NCI-H69 (cell line): ENCODE measurements around the gene ZNF563.
A peak's percentile ranks its signal among the peaks of the same experiment; 100 is the strongest.

Source experiments
- DNase-seq: peaks from one replicate; lab custom pipeline; 2025; lab: John Stamatoyannopoulos, UW

The ZNF563 gene

DNA sequence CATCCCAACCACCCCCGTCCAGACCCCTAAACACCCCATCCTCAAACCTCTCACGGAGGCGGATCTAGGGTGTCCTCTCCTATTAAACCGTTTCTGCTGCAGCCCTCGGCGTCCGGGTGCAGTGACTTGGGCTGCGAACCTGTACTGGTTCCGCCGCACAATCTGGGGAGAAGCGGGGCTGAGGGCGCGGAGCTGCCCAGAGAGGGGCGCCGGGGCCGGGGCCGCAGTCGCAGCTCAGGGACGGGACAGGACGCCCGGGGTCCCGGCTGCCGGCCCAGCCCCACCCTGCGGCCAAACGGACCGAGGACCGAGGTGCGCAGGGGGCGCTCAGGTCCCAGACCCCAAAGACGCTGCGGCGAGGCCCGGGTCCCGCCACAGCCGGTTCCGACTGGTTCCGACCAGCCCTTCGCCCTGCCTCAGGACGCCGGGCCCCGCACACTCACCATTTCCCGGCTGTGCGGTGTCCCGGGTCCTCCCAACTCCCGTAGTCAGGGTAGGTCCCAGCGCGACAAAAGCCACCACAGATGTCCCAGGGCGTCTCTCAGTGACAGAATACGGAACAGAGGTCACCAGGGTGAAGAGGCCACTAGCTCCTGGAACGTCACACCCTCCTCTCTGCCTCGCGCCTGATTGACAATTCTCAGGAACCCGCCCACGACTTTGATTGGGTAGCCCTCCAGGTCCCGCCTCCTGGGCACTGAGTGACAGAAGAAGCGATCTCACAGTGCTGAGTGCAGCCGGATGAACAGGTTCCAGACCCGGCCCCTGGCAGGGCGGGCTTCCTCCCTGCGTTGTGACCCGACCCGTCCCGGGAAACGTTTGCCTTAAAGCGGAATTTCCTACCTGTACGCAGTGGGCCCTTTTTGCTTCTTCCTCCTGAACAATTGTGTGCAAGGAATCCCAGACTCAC is 38.9 kb downstream of the ZNF563 start, which contains the start of gene ZNF44:
ZNF44 (minus strand) TSS at position 635 of the 910 bp plus-strand sequence; CDS start at position 446, 189 bp downstream.
- DNase-seq = peak; percentile 94

DNA sequence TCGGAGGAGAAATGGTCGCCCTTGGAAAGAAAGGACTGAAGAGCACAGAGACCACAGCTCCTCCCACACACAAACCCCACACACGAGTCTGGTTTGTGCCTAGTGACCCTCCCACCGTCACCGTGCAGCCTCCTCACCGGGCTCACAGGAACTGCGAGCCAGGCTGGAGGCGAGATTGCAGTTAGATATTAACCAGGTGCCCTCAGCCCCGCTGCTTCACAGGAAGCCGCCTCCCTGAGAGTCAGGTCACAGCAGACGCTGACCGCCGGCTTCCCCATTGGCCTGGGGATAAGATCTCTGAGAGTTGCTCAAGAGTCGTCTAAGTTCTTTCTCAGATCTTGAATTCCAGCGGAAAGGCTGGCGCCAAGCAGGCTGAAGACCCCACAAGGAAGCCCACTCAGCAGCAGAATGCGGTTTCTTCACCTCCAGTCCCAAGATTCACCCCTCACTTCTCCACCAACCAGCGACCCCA is 39.6 kb downstream of the ZNF563 start:
- peak; percentile 62 for DNase-seq

DNA sequence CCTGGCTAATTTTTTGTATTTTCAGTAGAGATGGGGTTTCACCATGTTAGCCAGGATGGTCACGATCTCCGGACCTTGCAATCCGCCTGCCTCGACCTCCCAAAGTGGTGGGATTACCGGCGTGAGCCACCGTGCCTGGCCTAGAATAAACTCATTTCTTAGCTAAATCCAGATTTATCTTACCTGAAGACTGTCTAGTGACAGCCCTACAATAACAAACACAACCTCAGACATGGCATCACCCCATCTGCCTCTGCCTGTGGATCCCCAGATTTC is 43.7 kb downstream of the ZNF563 start:
- no peak for DNase-seq

DNA sequence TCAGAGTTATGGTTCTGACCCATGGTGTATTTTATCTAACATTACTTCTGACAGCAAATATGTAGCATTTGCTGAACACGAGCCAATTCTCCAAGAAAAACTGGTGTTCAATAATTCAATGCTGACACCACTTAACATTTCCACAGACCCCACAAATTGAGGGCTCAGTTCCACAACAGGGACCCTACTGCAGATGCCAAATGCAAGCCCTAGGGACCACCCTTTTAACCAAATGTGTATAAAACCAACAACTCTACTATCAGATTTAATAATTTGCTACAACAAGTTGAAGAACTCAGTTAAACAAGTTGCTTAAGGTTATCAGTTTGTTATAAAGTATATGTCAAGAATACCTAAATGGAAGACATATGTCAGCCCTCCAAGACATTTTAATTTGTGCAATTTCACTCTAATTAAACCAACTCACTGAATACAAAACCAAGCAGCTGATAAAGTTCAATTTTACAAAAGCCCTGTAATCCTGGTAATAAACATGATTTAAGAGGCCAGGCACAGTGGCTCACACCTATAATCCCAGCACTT is 45.4 kb downstream of the ZNF563 start:
- no peak for DNase-seq

DNA sequence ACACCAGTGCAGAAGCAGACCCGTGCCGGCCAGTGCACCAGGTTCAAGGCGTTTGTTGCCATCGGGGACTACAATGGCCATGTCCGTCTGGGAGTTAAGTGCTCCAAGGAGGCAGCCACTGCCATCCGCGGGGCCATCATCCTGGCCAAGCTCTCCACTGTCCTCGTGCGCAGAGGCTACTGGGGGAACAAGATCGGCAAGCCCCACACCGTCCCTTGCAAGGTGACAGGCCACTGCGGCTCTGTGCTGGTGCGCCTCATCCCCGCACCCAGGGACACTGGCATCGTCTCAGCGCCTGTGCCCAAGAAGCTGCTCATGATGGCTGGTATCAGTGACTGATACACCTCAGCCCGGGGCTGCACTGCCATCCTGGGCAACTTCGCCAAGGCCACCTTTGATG is 48.8 kb downstream of the ZNF563 start:
- no peak for DNase-seq

DNA sequence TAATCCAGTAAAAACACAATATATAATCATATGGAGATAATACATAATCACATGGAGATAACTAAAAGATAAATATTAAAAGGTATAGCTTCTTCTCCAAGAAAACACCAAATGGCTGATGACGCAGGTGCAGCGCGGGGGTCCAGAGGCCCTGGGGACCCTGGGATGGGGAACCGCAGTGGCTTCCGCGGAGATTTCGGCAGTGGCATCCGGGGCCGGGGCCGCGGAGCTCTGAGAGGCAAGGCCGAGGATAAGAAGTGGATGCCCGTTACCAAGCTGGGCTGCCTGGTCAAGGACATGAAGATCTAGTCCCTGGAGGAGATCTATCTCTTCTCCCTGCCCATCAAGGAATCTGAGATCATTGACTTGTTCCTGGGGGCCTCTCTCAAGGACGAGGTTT is 49.2 kb downstream of the ZNF563 start:
- no peak for DNase-seq

DNA sequence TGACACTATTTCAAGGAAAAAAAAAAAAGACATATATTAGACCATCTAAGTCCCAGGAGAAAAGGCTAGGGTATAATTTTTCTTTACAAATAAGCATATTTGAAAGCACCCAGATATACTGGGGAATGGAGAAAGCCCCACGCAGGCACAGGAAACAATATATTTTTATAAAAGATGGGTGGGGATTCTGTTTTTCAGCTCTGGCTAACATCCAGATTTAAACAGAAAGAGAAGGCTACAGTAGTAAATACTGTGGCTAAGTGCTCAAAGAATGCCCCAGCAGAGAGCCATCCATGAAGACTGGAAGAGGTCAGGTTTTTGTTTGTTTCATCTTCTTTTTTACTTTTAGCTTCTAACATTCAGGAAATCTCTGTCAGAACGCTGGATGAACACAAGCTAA is 54.7 kb downstream of the ZNF563 start:
- DNase-seq = no peak

DNA sequence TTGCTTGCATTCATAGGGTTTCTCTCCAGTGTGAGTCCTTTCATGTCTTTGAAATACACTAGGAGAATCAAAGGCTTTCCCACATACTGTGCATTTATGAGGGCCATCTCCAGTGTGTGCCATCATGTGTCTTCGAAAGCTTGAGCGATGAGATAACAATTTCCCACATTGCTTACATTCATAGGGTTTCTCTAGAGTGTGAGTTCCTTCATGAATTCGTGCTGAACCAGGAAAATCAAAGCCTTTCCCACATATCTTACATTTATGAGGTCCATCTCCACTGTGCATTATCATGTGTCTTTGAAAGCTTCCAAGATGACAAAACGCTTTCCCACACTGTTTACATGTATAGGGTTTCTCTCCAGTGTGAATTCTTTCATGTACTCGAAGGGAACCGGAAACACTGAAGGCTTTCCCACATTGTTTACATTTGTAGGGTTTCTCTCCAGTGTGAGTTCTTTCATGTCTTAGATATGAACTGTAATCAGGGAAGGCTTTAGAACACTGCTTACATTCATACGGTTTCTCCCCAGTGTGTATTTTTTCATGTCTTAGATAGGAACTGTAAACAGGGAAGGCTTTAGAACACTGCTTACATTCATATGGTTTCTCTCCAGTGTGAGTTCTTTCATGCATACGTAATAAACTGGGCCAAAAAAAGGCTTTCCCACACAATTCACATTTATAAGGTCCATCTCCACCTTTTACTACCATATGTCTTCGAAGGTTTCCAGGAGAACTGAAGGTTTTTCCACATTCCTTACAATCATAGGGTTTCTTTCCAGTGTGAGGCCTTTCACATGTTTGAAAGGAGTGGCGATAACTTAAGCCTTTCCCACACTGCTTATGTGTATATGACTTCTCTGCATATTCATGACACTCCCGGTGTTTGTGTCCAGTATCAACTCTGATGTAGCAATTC is 60.2 kb downstream of the ZNF563 start:
- no peak for DNase-seq

DNA sequence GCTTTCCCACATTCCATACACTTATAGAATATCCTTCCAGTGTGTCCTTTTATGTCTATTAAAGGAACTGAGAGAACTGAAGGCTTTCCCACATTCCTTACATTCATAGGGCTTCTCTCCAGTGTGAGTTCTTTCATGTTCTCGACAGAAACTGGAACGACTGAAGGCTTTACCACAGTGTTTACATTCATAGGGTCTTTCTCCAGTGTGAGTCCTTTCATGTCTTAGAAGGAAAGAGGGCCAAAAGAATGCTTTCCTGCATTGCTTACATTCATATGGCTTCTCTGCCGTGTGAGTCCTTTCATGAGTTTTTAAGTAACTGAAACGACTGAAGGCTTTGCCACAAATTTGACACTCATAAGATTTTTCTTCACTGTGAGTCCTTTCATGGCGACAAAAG is 61.0 kb downstream of the ZNF563 start:
- no peak for DNase-seq

DNA sequence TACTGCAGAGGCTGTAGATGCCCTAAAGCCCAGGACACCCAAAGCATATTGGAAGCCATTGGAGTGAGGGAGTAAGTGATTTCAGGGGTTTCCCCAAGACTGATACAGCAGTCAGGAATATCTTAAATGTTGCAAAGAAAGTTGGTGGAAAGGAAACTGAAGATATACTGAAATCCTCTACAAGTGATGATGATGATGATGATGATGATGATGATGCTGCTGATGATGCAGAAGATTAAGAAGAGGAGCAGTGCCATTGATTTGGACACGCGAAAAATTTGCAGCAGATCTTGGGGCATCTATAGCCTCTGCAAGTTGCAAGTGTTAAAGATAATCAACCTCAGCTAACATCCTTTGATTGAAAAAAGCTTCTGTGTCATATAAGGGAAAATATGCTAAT is 62.6 kb downstream of the ZNF563 start:
- DNase-seq = no peak
